GM12872 (cell line): ENCODE measurements around the gene WDFY3.

ENCODE experiments used
- CTCF ChIP-seq: IDR thresholded peaks from 3 replicates; pipeline ENCODE4 v1.5.1; 2011; ENCODE audit warnings: low read depth, mild to moderate bottlenecking, low read length, moderate library complexity; ENCODE audit not compliant: insufficient read depth

WDFY3 gene

DNA sequence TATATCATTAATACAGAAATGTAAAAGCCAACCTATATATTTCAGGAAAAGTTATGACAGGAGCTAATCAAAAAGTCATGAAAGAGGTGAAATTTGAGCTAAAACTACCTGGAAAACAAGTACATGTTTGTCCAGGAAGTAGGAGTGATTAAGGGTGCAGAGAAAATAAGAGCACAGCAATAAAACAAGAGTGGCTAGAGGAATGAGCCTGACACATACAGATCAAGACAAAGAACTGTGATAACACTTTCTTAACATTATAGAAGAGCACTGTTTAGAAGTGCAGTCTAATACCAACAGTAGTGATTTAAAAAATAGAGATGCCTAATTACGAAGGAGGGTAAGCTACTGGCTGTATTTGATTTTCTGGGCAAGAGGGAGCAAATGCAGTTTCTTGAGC is 125.1 kb downstream of the WDFY3 start:
- TF ChIP-seq CTCF, result no peak

GRCh38 chr4:84837751-84838150 is 128.7 kb downstream of the WDFY3 start:
- no peak for TF ChIP-seq CTCF

- no peak for TF ChIP-seq CTCF
These were observed 139.8 kb downstream of the WDFY3 start for GRCh38 chr4:84826681-84827080.

DNA sequence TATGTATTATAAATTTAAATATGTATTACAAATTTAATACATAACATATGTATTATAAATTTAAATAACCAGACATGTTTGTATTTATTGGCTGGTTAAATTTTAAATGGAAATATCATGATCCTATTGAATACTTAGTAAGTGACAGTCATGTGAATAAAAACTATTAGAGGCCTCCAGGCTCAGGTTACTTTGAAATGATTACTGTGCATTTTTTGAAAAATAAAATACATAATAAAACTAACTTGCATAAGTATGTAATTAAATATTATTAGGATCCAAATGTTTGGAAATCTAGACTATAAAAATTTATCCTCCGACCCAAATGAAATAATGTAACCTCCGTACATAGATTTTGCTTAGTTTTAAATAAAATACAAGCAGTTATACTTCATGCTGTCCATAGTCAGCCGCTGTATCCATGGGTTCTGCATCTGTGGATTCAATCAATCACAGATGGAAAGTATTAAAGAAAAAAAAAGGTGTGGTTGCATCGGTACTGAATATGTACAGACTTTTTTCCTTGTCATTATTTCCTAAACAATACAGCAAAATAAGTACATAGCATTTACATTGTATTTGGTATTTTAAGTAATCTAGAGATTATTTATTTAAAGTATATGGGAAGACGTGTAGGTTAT is 140.7 kb downstream of the WDFY3 start:
- no peak for TF ChIP-seq CTCF

DNA sequence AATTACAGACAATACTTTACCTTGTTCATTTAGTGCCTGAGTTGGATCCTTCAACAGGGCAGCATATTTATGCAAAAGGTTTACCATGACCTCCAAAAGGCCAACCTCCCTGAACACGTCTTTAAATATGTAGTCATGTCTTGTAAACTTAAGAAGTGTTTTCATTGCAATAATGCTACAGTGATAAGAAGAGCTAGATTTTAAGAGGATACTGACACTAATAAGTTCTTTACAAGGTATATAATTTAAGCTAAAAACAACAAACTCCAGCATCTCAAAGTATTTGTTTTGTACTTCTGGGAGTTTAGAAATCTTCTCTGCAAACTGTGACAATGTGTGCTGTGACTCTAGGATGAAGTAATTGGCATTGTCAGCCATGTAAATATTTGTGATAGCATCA is 145.4 kb downstream of the WDFY3 start:
- no peak for TF ChIP-seq CTCF

- no peak for TF ChIP-seq CTCF
These were observed 152.3 kb downstream of the WDFY3 start for GRCh38 chr4:84814094-84814750.

- TF ChIP-seq CTCF, result no peak
These were observed 156.5 kb downstream of the WDFY3 start for GRCh38 chr4:84809946-84810345.
